GM18511 (cell line): ENCODE data around the gene XCL2.
"Not testable (repeated sequence)": the region's sequence is repeated elsewhere in the genome, so short reads cannot be mapped to it uniquely, and the experiment has no call there.

Experiments used
- ATAC-seq: cut with Tn5 transposase; IDR thresholded peaks from one replicate; pipeline ENCODE4 v1.9.1; 2021; ENCODE audit warnings: mild to moderate bottlenecking, moderate library complexity; ENCODE audit not compliant: unreplicated experiment

XCL2 gene, protein sequence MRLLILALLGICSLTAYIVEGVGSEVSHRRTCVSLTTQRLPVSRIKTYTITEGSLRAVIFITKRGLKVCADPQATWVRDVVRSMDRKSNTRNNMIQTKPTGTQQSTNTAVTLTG

DNA sequence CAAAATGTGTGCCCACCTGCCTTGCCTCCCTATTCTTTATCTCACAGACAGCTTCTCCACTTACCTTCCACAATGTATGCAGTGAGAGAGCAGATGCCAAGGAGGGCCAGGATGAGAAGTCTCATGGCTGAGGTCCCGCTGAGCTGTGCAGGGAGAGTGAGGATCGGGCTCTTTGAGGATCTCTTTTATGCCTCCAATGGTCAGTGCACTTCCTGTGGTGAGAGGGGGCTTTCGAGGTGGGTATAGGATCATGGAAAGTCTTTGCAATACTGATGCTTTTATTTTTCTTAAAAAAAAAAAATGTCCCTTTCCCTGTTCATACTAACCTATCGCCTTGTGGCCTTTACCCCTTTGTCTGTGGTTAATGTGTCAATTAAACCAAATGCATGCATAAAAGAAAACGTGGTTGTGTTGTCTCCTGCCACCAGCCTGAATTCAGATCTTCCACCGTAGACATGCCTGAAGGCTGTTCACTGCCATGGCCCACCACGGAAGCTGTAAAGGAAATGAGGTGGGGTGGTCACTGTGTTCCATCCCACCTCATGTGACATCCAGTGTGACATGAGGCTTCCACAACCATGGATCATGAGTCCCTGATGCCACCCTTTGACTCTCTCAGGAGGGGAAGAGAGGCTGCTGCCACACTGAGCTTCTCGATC lies at the start of gene XCL2:
Gene XCL2 (minus strand): TSS at position 158 of the 659 bp plus-strand sequence. CDS start 33 bp downstream, at position 125.
- ATAC-seq: not testable (repeated sequence)

DNA sequence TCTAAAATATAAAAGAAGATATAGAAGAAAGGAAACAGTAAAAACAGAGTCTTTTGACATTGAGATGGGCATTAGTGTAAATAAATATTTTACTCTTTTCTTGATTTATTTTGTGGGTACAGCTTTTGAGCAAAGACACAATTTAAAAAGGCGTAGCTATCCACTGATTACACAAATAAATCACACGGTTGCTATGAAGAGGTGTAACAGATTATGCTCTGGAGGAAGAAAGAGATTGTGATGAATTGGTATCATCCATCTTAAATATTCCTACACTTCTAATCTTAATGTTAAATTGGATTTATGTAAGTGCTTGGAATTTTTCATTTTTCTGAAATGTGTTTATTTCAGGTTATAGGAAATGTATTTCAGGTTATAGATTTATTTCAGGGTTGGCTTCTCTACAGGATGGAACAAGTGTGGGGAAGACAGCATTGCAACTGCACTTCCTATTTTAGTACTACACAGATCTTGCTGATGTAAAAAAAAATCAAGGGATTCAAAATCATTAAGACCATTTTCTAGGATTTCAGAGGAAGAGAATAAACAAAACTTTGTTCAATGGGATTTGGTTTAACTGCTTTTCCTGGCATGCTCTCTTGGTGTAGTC lies 47.9 kb upstream of the XCL2 start:
- no peak for ATAC-seq

DNA sequence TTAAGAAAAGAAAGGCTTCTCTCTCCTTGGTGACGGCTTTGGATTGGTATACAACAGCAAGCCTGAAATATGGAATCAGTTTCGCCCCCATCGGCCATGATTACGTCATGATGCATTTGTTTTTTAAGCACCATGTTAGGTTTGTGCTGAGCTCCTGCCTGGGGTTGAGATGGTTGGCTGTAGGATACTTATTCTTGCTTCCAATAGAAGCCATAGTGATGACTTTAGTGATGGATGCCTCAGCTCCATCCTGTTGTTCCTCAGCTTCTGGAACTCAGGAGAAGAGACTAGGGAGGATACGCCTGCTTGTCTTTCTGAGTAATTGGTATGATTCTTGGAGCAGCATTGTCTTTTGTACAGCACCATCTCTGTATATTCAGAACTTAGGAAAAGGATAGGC lies 47.3 kb upstream of the XCL2 start:
- no peak for ATAC-seq

DNA sequence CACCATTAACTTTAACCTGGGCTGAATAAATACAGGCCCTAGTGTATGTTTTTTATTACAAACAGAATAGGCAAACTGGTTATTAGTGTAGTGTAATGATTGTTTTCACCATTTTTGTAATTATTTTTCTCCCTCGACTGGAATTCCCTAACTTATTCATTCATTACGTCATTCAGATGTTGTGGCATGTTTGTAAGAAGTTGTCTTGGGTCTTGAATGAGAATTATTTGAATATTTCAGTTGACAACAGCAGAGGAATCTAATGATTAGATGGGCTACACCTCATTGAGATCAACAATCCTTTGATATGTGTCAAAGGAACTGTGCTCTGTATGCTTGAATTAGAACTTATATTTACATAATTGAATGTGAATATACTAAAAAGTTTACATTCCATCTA lies 45.4 kb upstream of the XCL2 start:
- no peak for ATAC-seq

DNA sequence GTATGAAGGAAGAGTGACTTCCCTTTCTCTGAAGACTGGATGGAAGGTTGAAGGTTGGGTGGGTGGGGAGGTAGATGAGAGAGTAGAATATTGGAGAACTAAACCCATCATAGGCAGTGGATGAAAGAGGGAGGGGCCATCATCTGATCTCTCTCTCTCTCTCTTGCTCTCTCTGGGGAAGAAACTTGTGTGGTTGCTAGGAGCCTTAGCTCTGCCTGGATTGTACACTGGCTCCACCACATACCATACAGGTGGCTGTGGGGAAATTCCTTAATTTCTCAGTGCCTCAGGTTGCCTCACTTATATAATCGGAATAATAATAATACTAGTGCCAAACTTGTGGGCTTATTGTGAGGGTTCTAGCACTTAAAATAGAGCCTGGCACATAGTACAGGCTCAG lies 42.1 kb upstream of the XCL2 start:
- no peak for ATAC-seq

DNA sequence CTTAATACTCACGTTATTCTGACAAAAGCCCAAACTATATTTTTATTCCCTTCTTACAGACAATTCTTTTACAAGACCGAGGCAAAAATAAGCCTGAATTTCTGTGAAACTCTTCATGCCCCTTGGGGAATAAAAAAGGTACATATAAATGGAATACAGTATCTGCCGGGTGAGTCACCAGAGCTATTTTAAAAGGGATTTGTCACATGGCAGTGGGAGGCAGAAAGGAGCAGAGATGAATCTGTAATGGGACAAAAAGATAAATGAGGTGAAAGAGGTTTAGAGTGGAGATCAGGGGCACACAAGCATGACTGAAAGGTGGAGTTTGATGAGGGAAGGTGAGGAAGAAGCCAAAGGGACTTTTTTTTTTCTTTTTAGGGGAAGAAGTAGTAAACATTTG lies 41.4 kb upstream of the XCL2 start:
- ATAC-seq: no peak

DNA sequence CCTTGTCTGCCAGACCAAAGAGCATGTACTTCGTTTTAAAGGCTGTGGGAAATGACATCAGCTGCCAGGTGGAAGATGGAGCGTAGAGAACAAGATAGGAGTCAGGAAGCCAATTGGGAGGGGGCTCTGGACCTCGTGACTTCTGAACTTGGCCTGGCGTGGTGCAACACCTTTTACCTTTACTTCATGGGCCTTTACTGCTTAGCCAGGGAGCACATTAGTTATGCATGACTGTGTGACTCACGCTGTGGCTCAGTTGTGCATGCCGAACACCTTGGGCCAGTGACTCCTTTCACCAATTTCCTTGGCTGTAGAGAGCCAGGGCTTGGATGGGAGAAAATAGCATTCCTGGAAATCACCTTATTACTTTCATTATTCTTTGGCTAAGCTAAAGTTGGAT lies 39.8 kb upstream of the XCL2 start:
- ATAC-seq: no peak

DNA sequence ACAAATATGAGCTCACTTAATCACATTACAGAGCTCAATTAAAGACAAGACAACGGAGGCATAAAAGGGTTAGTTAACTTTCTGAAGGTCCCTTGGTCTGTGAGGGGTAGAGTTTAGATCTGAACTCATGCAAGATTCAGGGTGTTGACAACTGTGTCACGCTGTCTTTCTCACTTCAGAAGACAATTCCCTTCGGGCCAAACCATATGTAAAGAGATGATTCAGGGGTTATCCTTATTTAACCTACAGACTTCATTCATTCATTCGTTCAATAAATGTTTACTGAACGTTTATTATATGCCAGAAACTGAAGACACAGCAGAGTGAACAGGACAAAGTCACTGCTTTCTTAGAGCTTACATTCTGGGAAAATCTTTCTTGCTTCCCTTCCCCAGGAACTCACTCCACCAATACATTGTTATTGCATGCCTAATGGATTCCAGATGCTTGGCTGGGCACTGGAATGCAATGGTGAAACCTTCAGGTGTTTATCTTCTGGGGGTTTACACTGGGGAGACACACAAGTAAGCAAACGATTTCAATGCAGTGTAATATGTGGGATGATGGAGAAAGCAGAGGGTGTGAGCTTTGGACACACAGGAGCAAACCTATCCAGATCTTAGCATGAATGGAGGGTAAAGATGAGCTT lies 39.0 kb upstream of the XCL2 start:
- no peak for ATAC-seq

DNA sequence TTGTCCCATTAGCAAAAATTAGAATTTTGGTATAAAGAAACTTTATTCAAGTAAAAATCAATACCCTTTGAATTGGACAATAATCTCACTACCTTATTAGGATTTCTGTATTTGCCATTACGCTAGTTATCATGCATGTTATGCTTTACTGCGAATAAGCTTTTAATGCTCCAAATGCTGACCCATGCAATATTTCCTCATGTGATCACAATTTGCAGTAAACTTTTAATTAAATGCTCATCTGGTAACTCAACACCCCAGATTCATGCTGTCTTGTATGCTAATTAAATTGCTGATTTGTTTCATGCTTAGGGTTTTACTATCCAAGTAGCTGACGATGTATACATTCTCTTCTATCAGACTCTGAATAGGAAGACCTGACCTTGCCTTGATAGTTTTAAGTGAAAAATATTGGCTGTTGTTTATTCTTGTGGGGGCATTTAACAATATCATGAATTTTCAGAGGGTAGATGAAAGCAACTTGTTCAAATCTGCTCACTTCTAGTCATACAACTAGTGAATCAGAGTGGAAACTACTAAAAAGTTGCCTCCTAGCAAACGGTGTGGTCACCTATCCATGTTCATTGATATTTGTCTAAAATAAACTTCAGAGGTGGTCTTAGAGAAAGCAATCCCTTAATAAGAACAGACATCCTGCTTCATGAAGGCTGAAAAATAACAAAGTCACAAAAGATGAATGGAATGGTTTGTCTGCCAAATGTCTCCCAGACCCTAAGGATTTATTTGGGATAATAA lies 38.2 kb upstream of the XCL2 start:
- ATAC-seq: no peak

DNA sequence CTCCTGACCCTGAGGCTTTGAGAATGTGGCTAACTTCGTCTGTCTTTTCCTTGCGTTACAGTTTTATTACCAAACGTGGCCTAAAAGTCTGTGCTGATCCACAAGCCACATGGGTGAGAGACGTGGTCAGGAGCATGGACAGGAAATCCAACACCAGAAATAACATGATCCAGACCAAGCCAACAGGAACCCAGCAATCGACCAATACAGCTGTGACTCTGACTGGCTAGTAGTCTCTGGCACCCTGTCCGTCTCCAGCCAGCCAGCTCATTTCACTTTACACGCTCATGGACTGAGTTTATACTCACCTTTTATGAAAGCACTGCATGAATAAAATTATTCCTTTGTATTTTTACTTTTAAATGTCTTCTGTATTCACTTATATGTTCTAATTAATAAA lies 37.2 kb upstream of the XCL2 start:
- ATAC-seq: not testable (repeated sequence)

DNA sequence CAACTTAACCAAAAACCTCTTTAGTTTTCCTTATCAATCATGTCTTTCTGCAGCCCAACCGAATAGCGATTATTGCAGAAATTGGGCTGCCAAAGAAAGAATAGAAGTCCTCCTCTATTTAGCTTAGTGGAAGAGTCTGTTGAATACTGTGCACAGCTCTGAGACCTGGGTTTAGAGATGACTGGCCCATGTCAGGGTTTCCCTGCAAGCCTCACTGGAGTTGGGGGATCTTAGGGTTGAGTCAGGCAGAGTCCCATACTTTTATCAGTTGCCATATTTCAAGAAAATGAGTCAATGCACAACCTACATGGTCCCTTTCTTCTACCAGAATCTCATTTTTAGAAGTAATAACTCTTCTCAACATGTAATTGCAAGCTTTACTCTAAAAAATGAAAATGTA lies 36.5 kb upstream of the XCL2 start:
- not testable (repeated sequence) for ATAC-seq

DNA sequence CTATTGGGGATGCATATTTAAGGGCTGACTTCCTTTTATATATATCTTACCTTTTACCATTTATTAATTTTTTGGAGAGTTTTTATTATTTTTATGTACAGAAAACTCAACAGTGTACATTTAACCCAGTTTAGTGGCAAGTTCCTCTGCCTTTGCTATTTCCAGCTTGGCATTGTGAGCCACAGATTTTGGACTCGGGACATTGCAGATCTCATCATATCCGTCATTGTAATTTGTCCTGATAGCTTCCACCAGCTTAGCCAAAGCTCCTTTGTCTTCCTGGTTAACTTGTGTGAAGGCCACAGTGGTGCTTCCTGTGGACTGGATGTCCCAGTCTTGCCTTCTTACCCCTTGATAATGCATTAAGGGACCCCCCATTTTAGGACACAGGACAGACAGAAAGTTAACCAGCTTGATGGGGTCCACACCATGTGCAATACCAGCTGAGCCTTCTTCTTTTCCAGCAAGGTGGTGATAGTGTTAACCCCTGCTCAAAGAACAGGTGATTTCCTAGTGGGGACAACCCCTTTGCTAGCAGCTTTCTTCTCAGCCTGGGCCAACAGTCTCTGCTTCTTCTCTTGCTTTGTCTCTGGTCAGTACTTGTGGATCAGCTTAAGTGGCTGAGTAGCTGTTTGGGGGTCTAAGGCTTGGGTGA lies 34.9 kb upstream of the XCL2 start:
- ATAC-seq: not testable (repeated sequence)

DNA sequence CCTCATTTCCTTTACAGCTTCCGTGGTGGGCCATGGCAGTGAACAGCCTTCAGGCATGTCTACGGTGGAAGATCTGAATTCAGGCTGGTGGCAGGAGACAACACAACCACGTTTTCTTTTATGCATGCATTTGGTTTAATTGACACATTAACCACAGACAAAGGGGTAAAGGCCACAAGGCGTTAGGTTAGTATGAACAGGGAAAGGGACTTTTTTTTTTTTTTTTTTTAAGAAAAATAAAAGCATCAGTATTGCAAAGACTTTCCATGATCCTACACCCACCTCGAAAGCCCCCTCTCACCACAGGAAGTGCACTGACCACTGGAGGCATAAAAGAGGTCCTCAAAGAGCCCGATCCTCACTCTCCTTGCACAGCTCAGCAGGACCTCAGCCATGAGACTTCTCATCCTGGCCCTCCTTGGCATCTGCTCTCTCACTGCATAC lies 32.5 kb upstream of the XCL2 start, which contains the start of gene XCL1:
Gene XCL1 (plus strand): TSS at position 361 of the 444 bp plus-strand sequence. CDS start 33 bp downstream, at position 394.
- ATAC-seq: not testable (repeated sequence)

DNA sequence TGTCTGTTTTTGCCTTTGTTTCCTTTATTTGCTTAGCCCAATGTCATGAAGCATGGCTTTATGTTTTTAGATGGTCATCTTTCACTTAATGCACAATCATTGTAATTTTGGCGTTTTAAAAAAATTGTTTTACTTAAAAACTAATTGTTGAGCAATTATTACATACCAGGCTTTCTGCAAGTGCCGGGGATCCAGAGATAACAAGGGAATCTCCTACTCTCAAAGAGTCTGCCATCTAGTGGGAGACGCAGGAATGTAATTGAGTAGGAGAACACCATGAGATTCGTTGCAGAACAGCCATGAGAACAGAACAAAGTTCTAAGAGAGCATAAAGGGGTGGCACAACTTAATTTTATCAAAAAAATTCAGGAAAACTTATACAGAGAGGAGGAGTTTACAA lies 30.4 kb upstream of the XCL2 start:
- not testable (repeated sequence) for ATAC-seq

DNA sequence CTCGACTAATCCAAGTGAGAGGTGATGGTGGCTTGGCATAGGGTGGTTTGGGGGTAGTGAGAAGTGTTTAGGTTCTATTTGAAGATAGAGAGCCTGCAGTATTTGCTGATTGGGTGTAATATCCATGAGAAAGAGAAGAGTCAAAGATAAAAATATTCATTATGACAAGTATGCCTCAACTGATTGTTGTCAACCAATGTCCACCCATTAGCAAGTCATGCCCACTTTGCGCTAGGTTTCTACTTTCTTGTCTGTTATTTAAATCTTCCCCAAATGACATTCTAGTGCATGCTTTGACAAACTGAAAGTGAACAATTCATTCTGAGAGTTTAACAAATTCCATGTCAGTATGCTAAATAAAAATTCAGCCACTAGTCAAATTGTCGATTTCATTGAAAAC lies 28.8 kb upstream of the XCL2 start:
- no peak for ATAC-seq

DNA sequence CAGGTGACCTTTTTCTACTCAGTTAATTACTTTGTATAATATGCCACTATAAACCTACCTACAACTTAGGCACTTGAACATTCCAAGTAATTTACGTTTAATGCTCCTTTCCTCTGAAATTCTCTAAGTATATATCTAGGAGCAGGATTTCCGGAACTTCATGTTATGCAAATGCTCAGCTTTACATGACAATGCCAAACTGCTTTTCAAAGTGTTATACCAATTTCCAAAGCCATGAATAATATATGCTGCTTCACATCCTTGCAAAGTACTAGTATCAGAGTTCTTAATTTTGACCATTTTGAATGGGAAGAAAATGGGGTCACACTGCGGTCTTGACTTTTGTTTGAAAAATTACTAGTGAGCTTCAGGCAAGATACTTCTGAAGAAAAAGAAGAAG lies 26.9 kb upstream of the XCL2 start:
- no peak for ATAC-seq

DNA sequence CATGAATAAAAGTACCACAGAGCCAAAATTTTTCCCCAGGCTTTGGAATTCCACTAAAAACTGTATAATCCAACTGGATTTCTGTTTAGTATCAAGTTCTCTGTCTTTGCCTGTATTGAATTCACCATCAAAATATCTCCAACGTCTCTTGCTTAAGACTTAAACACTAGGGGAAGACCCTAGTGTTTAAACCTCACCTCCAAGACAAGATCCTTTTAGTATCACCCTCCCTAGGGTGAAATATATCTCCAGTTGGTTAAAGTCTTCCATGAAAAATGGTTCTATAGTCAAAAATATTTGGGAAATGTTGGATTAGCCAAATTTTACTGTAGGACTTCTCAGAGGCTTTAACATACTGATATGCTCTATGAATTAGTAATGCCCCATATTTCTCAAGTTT lies 24.5 kb upstream of the XCL2 start:
- no peak for ATAC-seq

DNA sequence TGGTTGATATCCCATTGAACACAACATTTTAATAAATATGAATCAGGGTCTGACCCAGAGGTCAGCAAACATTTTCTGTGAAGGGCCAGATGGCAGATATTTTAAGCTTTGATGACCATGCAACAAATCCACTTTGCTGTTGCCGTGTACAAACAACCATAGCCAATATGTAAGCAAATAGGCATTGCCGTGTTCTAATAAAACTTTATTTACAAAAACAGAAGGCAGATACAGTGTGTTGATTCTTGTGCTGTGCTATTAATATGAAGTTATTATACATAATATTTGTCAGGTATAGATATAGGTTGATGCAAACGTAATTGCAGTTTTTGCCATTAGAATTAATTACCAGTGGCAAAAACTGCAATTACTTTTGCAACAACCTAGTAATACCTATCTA lies 23.8 kb upstream of the XCL2 start:
- no peak for ATAC-seq

DNA sequence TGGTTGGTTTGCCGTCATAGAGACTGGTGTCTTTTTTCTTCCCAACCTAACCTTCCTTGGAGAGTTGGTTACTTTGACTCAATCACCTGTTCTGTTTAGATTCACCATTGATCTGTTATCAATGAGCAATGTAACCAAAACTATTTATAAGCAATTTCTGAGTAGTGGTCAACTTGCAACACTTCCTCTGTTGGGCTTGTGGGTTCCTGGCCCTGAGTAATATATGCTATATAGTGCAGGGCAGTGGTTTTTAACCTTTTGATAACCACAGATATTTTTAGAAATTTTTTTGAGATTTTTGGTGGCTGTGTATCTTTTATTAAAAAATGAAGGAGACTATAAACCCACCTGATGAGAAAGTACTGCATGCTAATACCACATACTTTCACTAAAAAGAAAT lies 23.2 kb upstream of the XCL2 start:
- ATAC-seq: no peak

DNA sequence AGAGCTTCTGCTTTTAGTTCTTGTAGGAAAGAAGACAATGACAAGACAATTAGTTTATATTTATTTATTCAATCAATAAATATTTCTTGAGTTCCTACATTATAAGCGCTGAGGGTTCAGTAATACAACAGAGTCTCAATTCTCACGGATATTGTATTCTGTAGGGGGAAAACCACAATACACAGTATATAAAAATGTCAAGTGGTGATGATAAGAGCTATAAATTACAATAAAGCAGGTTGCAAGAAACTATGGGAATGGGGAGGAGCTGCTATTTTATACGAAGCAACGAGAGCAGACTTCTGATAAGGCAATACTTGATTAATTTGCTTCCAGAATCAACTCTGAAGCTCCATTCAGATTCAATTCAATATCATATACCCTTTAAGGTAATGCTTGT lies 22.0 kb upstream of the XCL2 start:
- no peak for ATAC-seq

DNA sequence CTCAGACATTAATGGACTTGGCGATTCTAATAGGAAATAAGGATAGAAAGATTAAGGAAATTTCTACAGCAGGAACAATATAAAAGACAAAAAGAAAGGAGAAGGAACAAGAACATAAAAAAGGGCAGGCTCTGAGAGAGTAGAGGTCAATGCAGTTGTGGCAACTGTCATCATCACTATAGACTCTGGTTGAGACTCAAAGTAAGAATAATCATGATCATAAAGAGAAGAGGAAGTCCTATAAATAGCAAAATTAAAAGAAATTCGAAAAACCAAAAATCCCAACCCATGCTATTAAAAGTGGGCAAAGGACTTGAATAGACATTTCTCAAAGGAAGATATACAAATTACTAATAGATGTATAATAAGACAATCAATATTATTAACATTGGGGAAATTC lies 18.2 kb upstream of the XCL2 start:
- no peak for ATAC-seq
